Suprapubic skin (tissue), 4 donors: Measurements from ENCODE around the gene CD180.

Experiments used
- EP300 ChIP-seq: sonication (generic); formaldehyde crosslinking; IDR thresholded peaks from one replicate; pipeline ENCODE4 v1.6.1; 2017; ENCODE audit warnings: antibody characterized with exemption
- POLR2A ChIP-seq, 2 donors: fragments of 450-650 bp; IDR thresholded peaks; one replicate each; pipeline ENCODE4 v1.6.1; 2017; ENCODE audit warnings: antibody characterized with exemption in 2 of 2, mild to moderate bottlenecking in 2 of 2, moderate library complexity in 2 of 2
- POLR2AphosphoS5 ChIP-seq, 3 donors: sonication (generic); formaldehyde crosslinking; IDR thresholded peaks; one replicate each; pipeline ENCODE4 v1.6.1; 2017; ENCODE audit warnings: antibody characterized with exemption in 3 of 3
- TF ChIP-seq, protein P1 (sequence below), 2 donors: fragments of 200-600 bp in 1 of 2; fragments of 450-650 bp in 1 of 2; sonication (generic) in 1 of 2; IDR thresholded peaks; one replicate each; pipeline ENCODE4 v1.5.1; 2016 to 2019; ENCODE audit warnings: antibody characterized with exemption in 2 of 2, mild to moderate bottlenecking in 1 of 2, moderate library complexity in 1 of 2

DNA sequence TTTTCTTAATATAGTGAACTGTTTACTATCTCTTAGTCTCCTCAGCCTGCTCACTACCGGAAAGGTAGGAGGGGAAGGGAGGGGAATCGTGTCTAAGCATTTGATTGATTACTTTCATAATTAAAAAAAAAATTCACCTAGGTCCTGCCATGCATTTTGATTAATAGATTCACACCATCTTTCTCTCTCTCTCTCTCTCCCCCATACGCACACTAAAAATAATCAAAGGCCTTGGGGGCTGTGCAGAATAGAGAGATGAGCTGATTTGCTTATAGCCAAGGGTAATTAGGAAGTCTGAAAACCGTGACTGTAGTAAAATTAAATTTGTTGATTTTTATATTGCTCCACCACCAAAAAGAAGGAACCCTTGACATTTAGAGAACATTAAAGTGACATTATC is 49.6 kb downstream of the CD180 start:
- TF ChIP-seq, protein P1, sequence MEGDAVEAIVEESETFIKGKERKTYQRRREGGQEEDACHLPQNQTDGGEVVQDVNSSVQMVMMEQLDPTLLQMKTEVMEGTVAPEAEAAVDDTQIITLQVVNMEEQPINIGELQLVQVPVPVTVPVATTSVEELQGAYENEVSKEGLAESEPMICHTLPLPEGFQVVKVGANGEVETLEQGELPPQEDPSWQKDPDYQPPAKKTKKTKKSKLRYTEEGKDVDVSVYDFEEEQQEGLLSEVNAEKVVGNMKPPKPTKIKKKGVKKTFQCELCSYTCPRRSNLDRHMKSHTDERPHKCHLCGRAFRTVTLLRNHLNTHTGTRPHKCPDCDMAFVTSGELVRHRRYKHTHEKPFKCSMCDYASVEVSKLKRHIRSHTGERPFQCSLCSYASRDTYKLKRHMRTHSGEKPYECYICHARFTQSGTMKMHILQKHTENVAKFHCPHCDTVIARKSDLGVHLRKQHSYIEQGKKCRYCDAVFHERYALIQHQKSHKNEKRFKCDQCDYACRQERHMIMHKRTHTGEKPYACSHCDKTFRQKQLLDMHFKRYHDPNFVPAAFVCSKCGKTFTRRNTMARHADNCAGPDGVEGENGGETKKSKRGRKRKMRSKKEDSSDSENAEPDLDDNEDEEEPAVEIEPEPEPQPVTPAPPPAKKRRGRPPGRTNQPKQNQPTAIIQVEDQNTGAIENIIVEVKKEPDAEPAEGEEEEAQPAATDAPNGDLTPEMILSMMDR (IDR thresholded peaks at IDR 0.05): no peak
- TF ChIP-seq EP300 (no peak), POLR2AphosphoS5 (IDR thresholded peaks at IDR 0.05) (no peak), POLR2A (IDR thresholded peaks at IDR 0.05) (no peak)
